Endothelial cell of umbilical vein (primary cell): ENCODE results near the gene ADGRL3. TPM values are rescaled to one million over a fixed set of nuclear protein-coding genes. Genes with fewer than 3 reads are reported as not detected.

Experiments
- BruUV-seq: library from RNA; stranded (reverse); fragments of 400-500 nt; replicated peaks from 2 replicates; lab custom pipeline; 2021; lab: Mats Ljungman, UMichigan
- CTCF ChIA-PET: fragments of 300-600, 350-600 bp; sonication (Branson Sonifier 250); formaldehyde crosslinking; loops from one replicate; lab custom pipeline; 2021; ENCODE audit warnings: antibody characterized with exemption, inconsistent platforms; lab: Charles Lee
- POLR2A ChIA-PET: fragments of 300-600, 350-600 bp; sonication (Branson Sonifier 250); formaldehyde crosslinking; loops from one replicate; lab custom pipeline; 2021; ENCODE audit warnings: antibody characterized with exemption, inconsistent platforms; lab: Charles Lee
- DNase-seq: peaks from one replicate; pipeline ENCODE4 v3.0.0-alpha.2; 2011; ENCODE audit warnings: low read depth, low spot score
- FAIRE-seq: peaks from 2 replicates; lab custom pipeline; 2011; peaks lifted over from hg19 to GRCh38; lab: Jason Lieb, UNC
- H2AFZ ChIP-seq: 2 replicates; pipeline ENCODE4 v1.6.0; 2012; ENCODE audit warnings: low read depth, low read length, control low read depth, inconsistent platforms
- H3K27ac ChIP-seq: 2 replicates; pipeline ENCODE4 v1.5.1; 2011; ENCODE audit warnings: low read depth, mild to moderate bottlenecking, control low read depth, low read length, moderate library complexity; ENCODE audit not compliant: insufficient read depth
- H3K27me3 ChIP-seq, 2 experiments: 2 replicates each; pipeline versions ENCODE4 v1.6.0 to v1.6.1; 2011; ENCODE audit warnings: low read length in 2 of 2, mixed read lengths in 1 of 2; ENCODE audit not compliant: control insufficient read depth in 2 of 2, insufficient read depth in 2 of 2
- H3K36me3 ChIP-seq, 2 experiments: 2 replicates in 1 of 2; 3 replicates in 1 of 2; pipeline ENCODE4 v1.5.1; 2011; ENCODE audit warnings: low read length in 2 of 2, mild to moderate bottlenecking in 1 of 2, moderate library complexity in 1 of 2; ENCODE audit not compliant: control insufficient read depth in 2 of 2, insufficient read depth in 2 of 2; ENCODE audit errors: extremely low read depth in 1 of 2
- H3K4me1 ChIP-seq: 3 replicates; pipeline ENCODE4 v1.5.1; 2011; ENCODE audit warnings: mild to moderate bottlenecking, low read length; ENCODE audit not compliant: control insufficient read depth, insufficient read depth; ENCODE audit errors: extremely low read depth
- H3K4me2 ChIP-seq: 2 replicates; pipeline ENCODE4 v1.6.1; 2011; ENCODE audit warnings: low read length, control low read depth, mixed read lengths; ENCODE audit not compliant: insufficient read depth
- H3K4me3 ChIP-seq, 3 experiments: fragments of 200-600 bp in 1 of 3; sonication (generic), shearing (Covaris generic) in 1 of 3; replicated peaks in 1 of 3; 2 replicates each; pipeline ENCODE4 v1.5.1; 2011 to 2016; ENCODE audit warnings: control low read depth in 3 of 3, low read length in 3 of 3, mild to moderate bottlenecking in 2 of 3, inconsistent platforms in 1 of 3, low read depth in 1 of 3, moderate library complexity in 1 of 3; ENCODE audit not compliant: insufficient read depth in 1 of 3
- H3K79me2 ChIP-seq: 2 replicates; pipeline ENCODE4 v1.6.0; 2012; ENCODE audit warnings: low read length, inconsistent platforms; ENCODE audit not compliant: control insufficient read depth, insufficient read depth
- H3K9ac ChIP-seq: replicated peaks from 2 replicates; pipeline ENCODE3; 2011; ENCODE audit warnings: low read length, control low read depth; ENCODE audit not compliant: insufficient read depth; ENCODE audit errors: extremely low read depth
- H3K9me1 ChIP-seq: replicated peaks from 3 replicates; pipeline ENCODE4 v1.6.0; 2011; ENCODE audit warnings: mild to moderate bottlenecking, low read length; ENCODE audit not compliant: control insufficient read depth, insufficient read depth; ENCODE audit errors: extremely low read depth
- H3K9me3 ChIP-seq: replicated peaks from 2 replicates; pipeline ENCODE4 v1.5.1; 2012; ENCODE audit warnings: low read length, inconsistent platforms; ENCODE audit not compliant: control insufficient read depth, insufficient read depth
- H4K20me1 ChIP-seq: replicated peaks from 2 replicates; pipeline ENCODE3; 2011; ENCODE audit warnings: mild to moderate bottlenecking, low read length; ENCODE audit not compliant: control insufficient read depth, insufficient read depth; ENCODE audit errors: extremely low read depth
- EZH2 ChIP-seq: IDR thresholded peaks from 2 replicates; pipeline ENCODE4 v1.6.1; 2012; ENCODE audit warnings: borderline replicate concordance, low read depth, mild to moderate bottlenecking, moderate library complexity, low read length, inconsistent platforms; ENCODE audit not compliant: severe bottlenecking
- FOS ChIP-seq: IDR thresholded peaks from 2 replicates; pipeline ENCODE4 v1.6.1; 2011; ENCODE audit warnings: mild to moderate bottlenecking, low read length, moderate library complexity, borderline replicate concordance; ENCODE audit not compliant: insufficient read depth
- GATA2 ChIP-seq: IDR thresholded peaks from 2 replicates; pipeline ENCODE4 v1.7.0; 2011; ENCODE audit warnings: low read depth, mild to moderate bottlenecking, moderate library complexity, mixed read lengths, low read length; ENCODE audit not compliant: insufficient read length, insufficient read depth
- JUN ChIP-seq: IDR thresholded peaks from 2 replicates; pipeline ENCODE4 v1.6.1; 2011; ENCODE audit warnings: borderline replicate concordance, low read depth; ENCODE audit not compliant: insufficient read length, insufficient read depth
- MYC ChIP-seq: IDR thresholded peaks from one replicate; pipeline ENCODE4 v1.6.1; 2011; ENCODE audit warnings: mild to moderate bottlenecking, low read depth, low read length
- POLR2A ChIP-seq: IDR thresholded peaks from 2 replicates; pipeline ENCODE4 v1.6.1; 2012; ENCODE audit warnings: low read depth, mild to moderate bottlenecking, control low read depth, low read length
- POLR2AphosphoS5 ChIP-seq: IDR thresholded peaks from 2 replicates; pipeline ENCODE4 v1.6.1; 2012; ENCODE audit warnings: low read depth, mild to moderate bottlenecking, control low read depth, low read length, moderate library complexity; ENCODE audit not compliant: insufficient read depth
- dilution Hi-C: fragments of 300-500 bp; cut with MboI; formaldehyde crosslinking; loops from one replicate; pipeline ENCODE4 v1.15.0; 2019; ENCODE audit warnings: low sequenced_read_pairs; ENCODE audit not compliant: extremely low pct_ligation_motif_present
- intact Hi-C: fragments of 100-400 bp; cut with micrococcal nuclease; formaldehyde crosslinking; loops from one replicate; pipeline ENCODE4 v1.10.0; 2022
- polyA plus RNA-seq, 4 experiments: library from polyadenylated mRNA; depleted of rRNA in 3 of 4; stranded (reverse) in 3 of 4; unstranded in 1 of 4; fragments of >200 nt; gene quantifications; 2 replicates each; pipeline versions ENCODE4 v1.2.1 to v1.2.3, GENCODE V29; 2011 to 2012; ENCODE audit warnings: missing spikeins in 1 of 4
- total RNA-seq: library from RNA; stranded (reverse); gene quantifications from 2 replicates; pipeline ENCODE4 v1.2.3, GENCODE V29; 2021
- TF ChIP-seq, protein P1 (sequence below): IDR thresholded peaks from 2 replicates; pipeline ENCODE4 v1.6.1; 2011; ENCODE audit not compliant: insufficient read depth, insufficient read length
- TF ChIP-seq, protein P2 (sequence below), 2 donors: IDR thresholded peaks; 1 replicate in 1 of 2; 2 replicates in 1 of 2; pipeline ENCODE4 v1.5.1; 2011; ENCODE audit warnings: low read length in 2 of 2, mild to moderate bottlenecking in 2 of 2, moderate library complexity in 2 of 2, control low read depth in 1 of 2, inconsistent platforms in 1 of 2, low read depth in 1 of 2; ENCODE audit not compliant: insufficient read depth in 1 of 2; ENCODE audit errors: extremely low read depth in 1 of 2

The ADGRL3 gene
- total and polyA plus RNA-seq, 2 donors (not counting 3 experiments of a cell fraction or from before 2014, with no cell fraction given): not detected

DNA sequence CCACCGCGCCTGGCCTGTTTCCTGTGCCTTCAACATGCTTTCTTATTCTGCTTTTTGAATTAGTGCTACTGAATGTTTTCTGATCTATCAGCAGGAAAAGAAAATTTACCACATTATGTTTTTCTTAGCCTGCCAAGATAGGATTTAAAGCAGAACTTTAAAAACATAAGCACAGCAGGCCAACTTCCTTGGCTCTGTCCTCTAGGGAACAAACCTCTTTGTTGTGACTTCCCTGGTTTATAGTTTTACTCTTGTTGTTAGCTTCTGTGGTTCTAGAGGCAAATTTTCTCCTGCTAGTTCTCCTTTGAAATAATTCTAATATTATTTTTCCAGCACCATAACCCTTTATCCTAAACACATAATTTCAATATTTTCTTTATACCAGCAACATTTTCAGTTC is 605.1 kb downstream of the ADGRL3 start:
- no peaks in the 10 kb centered on the region for H4K20me1 ChIP-seq
- H3K9me3 ChIP-seq: no peaks in the 10 kb centered on the region
- dilution Hi-C loops: no loop called here
- DNase-seq (no peak), FAIRE-seq (no peak)
- no peaks in the 10 kb centered on the region for H3K27me3 ChIP-seq
- BruUV-seq: no TSS peak
- no peaks in the 10 kb centered on the region for H3K36me3 ChIP-seq
- H3K9me1 ChIP-seq: no peaks in the 10 kb centered on the region
- ChIA-PET POLR2A (no interaction called here), CTCF (no interaction called here)
- no peak overlapping the region for H3K27ac ChIP-seq
- H3K4me2 ChIP-seq: no peak overlapping the region
- no peaks in the 10 kb centered on the region for H3K4me1 ChIP-seq
- no peak overlapping the region for H2AFZ ChIP-seq
- H3K4me3 ChIP-seq: no peak overlapping the region
- H3K79me2 ChIP-seq: no peaks in the 10 kb centered on the region
- no peak overlapping the region for H3K9ac ChIP-seq
- intact Hi-C loops: no loop called here
- no peak for TF ChIP-seq FOS
- no peak for TF ChIP-seq GATA2
- TF ChIP-seq, protein P1, sequence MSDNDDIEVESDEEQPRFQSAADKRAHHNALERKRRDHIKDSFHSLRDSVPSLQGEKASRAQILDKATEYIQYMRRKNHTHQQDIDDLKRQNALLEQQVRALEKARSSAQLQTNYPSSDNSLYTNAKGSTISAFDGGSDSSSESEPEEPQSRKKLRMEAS: no peak
- TF ChIP-seq EZH2: no peak
- TF ChIP-seq JUN: no peak
- no peak for TF ChIP-seq MYC
- TF ChIP-seq POLR2AphosphoS5: no peak
- no peak for TF ChIP-seq POLR2A
- TF ChIP-seq, protein P2, sequence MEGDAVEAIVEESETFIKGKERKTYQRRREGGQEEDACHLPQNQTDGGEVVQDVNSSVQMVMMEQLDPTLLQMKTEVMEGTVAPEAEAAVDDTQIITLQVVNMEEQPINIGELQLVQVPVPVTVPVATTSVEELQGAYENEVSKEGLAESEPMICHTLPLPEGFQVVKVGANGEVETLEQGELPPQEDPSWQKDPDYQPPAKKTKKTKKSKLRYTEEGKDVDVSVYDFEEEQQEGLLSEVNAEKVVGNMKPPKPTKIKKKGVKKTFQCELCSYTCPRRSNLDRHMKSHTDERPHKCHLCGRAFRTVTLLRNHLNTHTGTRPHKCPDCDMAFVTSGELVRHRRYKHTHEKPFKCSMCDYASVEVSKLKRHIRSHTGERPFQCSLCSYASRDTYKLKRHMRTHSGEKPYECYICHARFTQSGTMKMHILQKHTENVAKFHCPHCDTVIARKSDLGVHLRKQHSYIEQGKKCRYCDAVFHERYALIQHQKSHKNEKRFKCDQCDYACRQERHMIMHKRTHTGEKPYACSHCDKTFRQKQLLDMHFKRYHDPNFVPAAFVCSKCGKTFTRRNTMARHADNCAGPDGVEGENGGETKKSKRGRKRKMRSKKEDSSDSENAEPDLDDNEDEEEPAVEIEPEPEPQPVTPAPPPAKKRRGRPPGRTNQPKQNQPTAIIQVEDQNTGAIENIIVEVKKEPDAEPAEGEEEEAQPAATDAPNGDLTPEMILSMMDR (IDR thresholded peaks at IDR 0.05; ENCODE audit: extremely low read depth in 1 of 2, insufficient read depth in 1 of 2, low read depth in 1 of 2, low read length in 2 of 2): no peak
